Superior temporal gyrus (tissue), 1 donor: ENCODE measurements around the gene PTPRE.
"Not testable (repeated sequence)": the region's sequence is repeated elsewhere in the genome, so short reads cannot be mapped to it uniquely, and the experiment has no call there.

Experiments
- DNase-seq: peaks from one replicate; pipeline ENCODE4 v3.0.0-alpha.2; 2016; ENCODE audit errors: extremely low spot score

Gene PTPRE

DNA sequence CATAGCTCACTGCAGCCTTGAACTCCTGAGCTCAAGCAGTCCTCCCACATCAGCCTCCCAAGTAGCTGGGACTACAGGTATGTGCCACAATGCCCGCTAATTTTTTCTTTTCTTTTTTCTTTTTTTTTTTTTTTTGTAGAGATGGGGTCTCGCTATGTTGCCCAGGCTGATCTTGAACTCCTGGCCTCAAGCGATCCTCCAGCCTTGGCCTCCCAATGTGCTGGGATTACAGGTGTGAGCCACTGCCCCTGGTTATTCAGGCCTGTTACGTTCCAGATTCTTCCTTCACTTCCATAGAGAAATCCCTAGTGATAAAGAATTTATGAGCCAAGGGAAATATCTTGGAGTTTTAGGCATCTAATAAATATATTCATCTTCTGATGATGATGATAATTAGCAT, 187.7 kb downstream of the PTPRE start:
- DNase-seq = not testable (repeated sequence)

DNA sequence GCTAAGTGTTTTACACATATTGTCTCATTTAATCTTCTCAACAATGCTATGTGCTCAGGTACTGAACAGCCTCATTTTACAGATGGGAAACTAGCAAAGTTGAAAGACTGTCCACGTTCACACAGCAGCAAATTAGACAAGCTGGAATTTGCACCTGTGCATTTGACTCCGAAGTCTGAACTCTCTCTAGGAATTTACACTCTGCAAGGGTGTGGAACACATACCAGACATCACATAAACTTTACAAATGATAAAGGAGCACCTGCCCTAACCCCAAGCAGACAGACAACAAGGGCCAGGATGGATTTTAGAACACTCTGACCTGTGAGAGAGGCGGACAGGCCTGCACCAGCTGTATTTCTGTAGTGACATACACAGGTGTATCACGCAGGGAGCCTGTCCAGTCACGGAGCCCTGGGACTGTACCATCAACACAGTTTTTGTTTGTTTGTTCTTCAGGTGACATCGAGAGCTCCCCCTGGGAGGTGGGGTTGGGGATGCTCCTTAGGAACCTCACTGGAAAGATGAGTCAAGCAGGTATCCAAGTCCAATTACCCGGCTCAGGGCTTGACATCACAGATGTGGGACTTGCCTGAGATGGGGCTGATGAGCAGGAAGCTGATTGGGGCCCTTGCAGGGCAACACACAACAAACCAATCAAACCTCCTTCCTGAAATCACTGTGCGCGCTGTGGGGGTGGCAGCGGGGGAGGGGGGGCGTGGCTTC, 188.3 kb downstream of the PTPRE start:
- no peak for DNase-seq

- no peak for DNase-seq
Measured at GRCh38 chr10:128095753-128096469, 189.0 kb downstream of the PTPRE start.

DNA sequence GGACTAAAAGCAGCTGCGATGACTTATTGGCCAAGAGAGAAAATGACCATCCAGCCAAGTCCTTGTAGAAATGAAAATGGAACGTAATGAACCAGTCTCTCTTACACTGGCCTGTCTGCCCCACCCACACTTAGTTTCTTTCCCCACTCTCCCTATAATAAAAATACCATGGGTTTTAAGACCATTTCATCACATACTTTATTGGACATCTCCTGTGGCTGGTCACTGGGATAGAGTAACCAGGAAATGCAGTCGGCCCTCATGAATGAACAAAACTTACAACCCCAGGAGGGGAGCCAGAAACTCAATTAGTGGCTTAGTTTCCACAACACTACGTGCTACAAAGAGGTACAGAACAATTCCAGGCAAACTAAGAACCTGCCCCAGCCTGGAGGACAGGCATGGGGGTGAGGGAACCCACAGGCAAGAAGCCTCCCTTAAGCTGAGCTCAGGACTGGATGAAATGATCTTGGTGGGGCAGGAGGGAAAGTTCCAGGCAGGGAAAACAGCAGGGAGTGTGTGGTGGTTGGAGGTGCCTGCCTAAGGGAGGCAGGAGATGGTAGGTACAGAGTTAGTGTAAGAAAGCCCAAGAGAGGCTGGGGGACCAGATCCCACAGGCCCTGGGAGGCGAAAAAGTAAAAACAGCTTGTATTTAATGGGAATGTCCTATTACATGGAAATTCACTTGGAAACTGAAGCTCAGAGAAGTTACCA, 189.7 kb downstream of the PTPRE start:
- no peak for DNase-seq

GRCh38 chr10:128097783-128098182, 190.9 kb downstream of the PTPRE start:
- DNase-seq = no peak

GRCh38 chr10:128098631-128099030, 191.7 kb downstream of the PTPRE start:
- no peak for DNase-seq

DNA sequence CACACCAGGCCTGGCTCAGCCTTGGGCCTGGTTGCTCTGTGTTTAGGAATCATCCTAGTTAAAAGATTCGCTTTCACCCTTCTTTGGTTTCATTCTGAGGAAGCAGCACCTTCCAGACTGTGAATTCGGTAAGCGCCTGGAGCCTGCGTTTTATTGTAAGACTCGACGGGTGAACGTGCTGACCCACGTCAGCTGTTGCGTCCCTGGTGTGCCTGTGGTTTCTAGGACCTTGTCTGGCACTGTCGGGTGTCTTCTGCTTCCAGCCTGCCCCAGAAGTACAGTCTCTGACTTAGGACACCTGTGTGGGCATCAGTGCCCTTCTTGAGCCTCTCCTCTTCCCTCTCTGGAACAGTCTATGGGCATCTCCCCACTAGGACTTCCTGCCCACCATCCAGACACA, 193.0 kb downstream of the PTPRE start:
- DNase-seq = no peak

DNA sequence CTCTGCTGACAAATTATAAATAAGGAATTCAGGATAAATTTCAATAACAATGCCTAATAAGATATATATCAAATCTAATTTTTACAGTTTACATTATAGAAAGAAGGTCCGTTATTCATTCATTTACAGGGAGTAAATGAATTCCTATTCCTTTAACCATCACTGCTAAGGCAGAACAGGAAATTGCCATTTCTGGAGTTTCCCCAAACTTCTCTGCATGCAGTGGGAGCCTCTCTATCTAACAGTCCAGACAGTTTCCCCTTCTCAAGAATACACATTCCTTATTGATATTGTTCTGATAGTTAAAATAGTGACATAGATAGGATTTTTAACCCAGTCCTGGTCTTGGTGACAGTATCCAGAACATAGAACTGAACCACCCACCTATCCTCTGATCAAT, 195.0 kb downstream of the PTPRE start:
- no peak for DNase-seq

DNA sequence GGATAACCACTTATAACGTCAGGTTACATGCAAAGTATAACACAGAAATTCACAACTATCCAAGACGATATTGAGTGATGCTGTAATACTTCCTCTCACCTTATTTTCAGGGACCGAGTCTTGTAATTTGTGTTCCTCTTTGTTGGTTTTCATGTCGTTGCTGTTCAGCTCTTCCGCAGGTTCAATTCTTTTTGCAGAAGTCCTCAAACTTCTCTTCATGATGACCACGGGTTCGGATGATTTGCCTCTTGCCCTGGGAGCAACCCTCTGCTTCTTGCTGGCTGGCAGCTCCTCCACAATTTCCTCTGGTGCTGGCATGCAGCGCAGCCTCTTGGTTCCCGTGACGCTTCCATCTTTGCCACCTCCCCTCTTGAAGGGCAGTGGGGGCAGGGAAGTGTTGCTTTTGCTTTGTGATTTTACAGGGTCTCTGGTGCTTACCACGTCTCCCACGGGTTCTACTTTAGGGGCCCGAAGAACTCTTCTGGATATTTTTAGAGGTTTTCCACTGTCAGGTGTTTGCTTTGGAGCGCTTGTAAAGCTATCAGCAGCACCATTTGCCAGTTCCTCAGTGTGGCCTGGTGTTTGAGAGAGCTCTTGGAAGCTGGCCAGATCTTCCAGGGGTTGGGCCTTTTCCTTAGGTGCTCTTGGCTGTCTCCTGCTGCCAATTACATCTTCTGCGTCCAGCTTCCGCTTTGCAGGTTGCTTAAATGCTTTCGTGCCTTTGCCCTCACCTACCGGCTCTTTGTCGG, 195.8 kb downstream of the PTPRE start:
- DNase-seq = no peak

DNA sequence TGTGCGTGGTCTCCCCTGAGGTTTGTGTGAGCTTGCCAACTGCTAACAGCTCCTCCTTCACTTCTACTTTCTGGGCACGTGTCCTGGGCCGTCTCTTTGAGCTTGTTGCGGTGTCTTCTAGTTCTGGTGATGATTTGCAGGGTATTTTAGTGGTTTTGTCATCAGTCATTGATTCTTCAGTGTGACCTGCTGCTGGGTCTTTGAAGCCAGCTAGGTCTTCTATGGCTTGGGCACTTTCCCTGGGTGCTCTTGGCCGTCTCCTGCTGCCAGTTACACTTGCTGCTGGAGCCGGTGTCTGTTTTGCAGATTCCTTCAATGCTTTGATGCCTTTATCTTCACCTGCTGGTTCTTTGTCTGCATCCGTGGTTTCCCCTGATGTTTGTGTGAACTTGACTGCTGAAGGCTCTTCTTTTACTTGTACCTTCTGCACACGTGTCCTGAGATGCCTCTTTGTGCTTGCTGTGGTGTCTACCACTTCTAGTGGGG, 196.4 kb downstream of the PTPRE start:
- DNase-seq = no peak

DNA sequence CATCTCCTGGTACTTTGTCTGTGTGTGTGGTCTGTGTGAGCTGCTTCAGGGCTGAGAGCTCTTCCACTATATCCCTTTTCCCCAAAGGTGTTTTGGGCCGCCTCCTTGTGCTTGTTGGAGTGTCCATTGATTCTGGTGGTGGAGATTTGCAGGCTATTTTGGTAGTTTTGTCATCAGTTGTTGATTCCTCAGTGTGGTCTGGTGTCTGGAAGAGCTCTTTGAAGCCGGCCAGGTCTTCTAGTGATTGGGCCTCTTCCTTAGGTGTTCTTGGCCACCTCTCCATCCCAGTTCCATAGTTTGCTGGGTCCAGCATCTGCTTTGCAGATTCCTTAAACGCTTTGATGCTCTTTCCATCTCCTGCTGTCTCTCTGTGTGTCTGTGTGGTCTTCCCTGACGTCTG, 198.5 kb downstream of the PTPRE start:
- no peak for DNase-seq

DNA sequence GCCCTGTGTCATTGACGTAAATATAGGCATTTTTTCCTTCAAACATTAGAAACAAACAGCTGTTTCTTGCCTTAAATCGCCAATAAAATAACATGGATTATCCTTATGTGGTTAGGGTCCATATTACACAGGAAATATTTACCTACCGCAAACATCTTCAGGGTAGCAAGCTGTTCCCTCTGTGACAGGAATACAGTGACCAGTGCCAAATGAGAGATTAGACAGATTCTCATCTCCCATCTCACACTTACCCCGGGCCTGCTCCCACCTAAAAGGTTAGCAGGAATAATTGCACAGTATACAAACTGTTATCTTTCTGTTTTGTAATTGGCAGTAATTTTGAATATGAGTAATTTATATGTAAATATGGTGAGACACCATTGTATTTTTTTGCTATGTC, 202.8 kb downstream of the PTPRE start:
- no peak for DNase-seq

- DNase-seq = no peak
Measured at GRCh38 chr10:128110339-128110738, 203.4 kb downstream of the PTPRE start.

GRCh38 chr10:128111696-128112095, 204.8 kb downstream of the PTPRE start:
- DNase-seq = no peak

DNA sequence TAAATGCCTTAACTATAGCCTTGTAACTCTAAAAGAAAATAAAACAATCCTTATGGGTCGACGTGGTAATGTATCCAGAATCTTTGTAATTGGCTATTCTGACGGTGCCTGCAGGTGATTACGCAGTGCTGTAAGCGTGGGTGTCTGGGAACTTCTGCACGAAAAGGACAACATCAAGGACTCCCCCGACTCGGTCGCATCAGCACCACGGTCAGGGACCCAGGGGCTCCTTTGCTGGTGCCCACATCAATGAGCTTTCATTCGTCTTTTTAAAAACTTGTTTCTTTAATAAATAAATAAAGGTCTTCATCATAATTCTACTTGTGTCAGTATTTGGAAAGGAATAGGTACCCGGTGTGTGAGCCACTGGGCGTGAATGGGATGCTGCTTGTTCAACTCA, 206.1 kb downstream of the PTPRE start:
- no peak for DNase-seq

DNA sequence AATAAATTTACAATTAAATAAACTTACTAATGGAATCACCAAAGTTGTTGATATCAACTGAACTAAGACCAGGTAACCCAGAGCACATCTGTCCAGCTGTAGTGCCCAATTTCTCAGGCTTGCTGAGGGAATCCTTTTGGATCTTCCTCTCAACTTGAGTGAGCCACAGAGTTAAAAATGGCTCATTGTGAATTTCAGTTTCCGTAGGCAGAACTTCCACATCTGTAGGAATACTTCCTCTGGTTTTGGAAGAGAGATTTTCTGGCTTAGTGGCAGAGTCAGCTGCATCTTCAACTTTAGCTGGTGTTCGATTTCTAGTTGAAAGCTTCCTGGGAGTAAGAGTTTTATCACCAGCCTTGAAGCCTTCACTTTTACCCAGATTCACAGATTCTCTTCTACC, 208.0 kb downstream of the PTPRE start:
- no peak for DNase-seq

GRCh38 chr10:128115356-128115755, 208.5 kb downstream of the PTPRE start:
- DNase-seq = no peak

GRCh38 chr10:128116187-128116586, 209.3 kb downstream of the PTPRE start:
- no peak for DNase-seq

DNA sequence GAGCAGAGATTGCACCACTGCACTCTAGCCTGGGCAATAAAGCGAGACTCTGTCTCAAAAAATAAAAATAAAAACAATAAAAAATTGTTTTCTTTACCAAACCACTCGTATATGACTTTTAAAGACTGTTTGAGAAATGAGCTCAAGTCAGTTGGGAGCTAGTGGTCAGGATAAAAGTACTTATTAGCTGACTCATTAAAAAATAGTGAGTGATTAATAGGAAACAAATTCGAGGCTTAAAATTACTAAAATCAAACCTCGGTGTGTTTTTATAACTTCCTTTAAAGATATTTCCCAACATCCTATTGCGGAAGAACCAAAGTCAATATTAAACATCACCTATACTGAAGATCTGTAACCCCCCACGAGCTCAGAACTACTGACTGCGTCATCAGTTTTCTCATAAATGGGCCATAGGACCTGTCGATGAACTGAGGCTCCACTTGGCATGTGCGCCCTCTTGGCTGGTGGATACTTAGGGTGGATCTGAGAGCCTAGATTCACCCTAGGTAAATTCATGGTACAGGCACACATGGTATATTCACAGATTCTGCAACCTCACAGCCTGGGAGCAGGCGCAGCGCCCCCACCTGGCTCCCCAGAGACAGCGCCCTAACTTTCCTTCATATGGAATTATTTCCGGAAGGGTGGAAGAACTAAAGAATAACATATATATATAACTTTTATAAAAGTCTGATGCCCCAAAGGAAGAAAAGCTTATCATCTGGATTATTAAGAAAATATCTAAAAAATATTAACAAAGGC, 210.1 kb downstream of the PTPRE start:
- DNase-seq = no peak

DNA sequence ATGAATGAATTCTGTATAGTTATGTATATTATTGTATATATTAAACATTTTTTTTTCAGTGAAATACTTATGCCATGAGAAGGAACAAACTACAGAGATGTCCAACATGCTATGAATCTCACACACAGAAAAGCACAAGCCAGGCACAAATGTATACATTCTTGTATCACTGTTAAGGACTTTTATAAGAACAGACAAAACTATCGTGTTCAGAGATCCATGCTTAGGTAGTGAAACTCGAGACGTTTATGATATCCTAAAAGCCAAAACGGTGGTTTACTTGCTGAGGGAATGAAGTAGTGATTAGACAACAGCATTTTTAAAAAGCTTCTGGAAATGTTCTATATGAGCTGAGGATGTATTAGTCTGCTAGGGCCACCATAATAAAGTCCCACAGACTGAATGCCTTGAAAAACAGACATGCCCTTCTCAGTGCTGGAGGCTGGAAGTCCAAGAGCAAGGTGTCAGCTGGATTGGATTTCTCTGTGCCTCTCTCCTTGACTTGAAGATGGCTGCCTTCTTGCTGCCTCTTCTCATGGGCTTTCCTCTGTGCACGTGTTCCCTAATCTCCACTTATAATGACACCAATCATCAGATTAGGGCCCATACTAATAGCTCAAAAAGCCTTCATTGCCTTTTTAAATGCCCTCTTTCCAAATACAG, 215.0 kb downstream of the PTPRE start:
- DNase-seq = no peak

DNA sequence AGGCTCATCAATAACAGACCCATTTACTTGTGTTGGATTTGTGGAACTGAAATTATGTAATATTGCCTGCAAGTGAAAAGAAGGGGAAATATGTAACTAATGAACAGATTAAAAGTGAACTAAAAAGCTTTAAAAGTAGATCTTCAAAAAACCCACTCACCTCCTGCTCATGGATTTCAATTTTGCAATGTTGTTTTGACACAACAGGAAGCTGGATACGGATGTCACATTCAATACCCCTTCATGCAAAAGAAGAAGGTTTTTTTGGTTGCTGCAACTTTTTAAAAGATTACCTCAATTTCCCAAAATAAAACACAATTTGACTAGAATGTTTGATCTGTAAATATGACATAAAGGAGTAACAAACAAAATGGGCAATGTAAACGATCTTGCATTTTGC, 216.0 kb downstream of the PTPRE start:
- DNase-seq = no peak
